DND-41 (cell line): Measurements from ENCODE around the gene MBP.

Source experiments
- ATAC-seq: fragments of 200-7000 bp; cut with Tn5 transposase; 3 replicates; pipeline ENCODE4 v1.9.1; 2021; ENCODE audit warnings: low read depth; ENCODE audit not compliant: insufficient read depth
- DNase-seq: peaks from one replicate; pipeline ENCODE4 v3.0.0-alpha.2; 2020
- H2AFZ ChIP-seq: 2 replicates; pipeline ENCODE4 v1.6.0; 2012; ENCODE audit warnings: low read depth, low read length
- H3K27ac ChIP-seq: 2 replicates; pipeline ENCODE4 v1.5.1; 2012; ENCODE audit warnings: low read length, inconsistent platforms
- H3K27me3 ChIP-seq: fragments of 200-600 bp; sonication (generic); 2 replicates; pipeline ENCODE4 v1.6.0; 2012; ENCODE audit warnings: low read length, mild to moderate bottlenecking, inconsistent platforms; ENCODE audit not compliant: insufficient read depth, poor library complexity
- H3K36me3 ChIP-seq: 2 replicates; pipeline ENCODE4 v1.5.1; 2012; ENCODE audit warnings: low read length, inconsistent platforms; ENCODE audit not compliant: insufficient read depth
- H3K4me1 ChIP-seq: 2 replicates; pipeline ENCODE4 v1.5.1; 2012; ENCODE audit warnings: mild to moderate bottlenecking, low read length; ENCODE audit not compliant: insufficient read depth
- H3K4me2 ChIP-seq: 2 replicates; pipeline ENCODE4 v1.6.0; 2012; ENCODE audit warnings: mild to moderate bottlenecking, moderate library complexity, low read length, inconsistent platforms; ENCODE audit not compliant: insufficient read depth
- H3K4me3 ChIP-seq, 2 experiments: fragments of 200-600 bp in 1 of 2; shearing (Covaris generic) in 1 of 2; 2 replicates each; pipeline ENCODE4 v1.5.1; 2012 to 2016; ENCODE audit warnings: inconsistent platforms in 2 of 2, low read length in 2 of 2, mild to moderate bottlenecking in 2 of 2, low read depth in 1 of 2, moderate library complexity in 1 of 2
- H3K79me2 ChIP-seq: 2 replicates; pipeline ENCODE4 v1.6.0; 2012; ENCODE audit warnings: low read length, inconsistent platforms; ENCODE audit not compliant: insufficient read depth
- H3K9ac ChIP-seq: 2 replicates; pipeline ENCODE4 v1.6.0; 2012; ENCODE audit warnings: low read depth, mild to moderate bottlenecking, inconsistent platforms, low read length, moderate library complexity
- H3K9me3 ChIP-seq: 2 replicates; pipeline ENCODE4 v1.5.1; 2012; ENCODE audit warnings: low read length, moderate library complexity, mild to moderate bottlenecking, inconsistent platforms; ENCODE audit not compliant: insufficient read depth, severe bottlenecking
- H4K20me1 ChIP-seq: 2 replicates; pipeline ENCODE4 v1.6.0; 2012; ENCODE audit warnings: low read length; ENCODE audit not compliant: insufficient read depth
- EZH2 ChIP-seq: IDR thresholded peaks from 3 replicates; pipeline ENCODE4 v1.6.1; 2012; ENCODE audit warnings: borderline replicate concordance, low read depth, mild to moderate bottlenecking, moderate library complexity, low read length, inconsistent platforms; ENCODE audit not compliant: severe bottlenecking
- TF ChIP-seq, protein P1 (sequence below): IDR thresholded peaks from 2 replicates; pipeline ENCODE4 v1.5.1; 2012; ENCODE audit warnings: borderline replicate concordance, low read length, moderate library complexity, mild to moderate bottlenecking; ENCODE audit not compliant: poor library complexity, severe bottlenecking; ENCODE audit errors: extremely low read depth

Gene MBP

DNA sequence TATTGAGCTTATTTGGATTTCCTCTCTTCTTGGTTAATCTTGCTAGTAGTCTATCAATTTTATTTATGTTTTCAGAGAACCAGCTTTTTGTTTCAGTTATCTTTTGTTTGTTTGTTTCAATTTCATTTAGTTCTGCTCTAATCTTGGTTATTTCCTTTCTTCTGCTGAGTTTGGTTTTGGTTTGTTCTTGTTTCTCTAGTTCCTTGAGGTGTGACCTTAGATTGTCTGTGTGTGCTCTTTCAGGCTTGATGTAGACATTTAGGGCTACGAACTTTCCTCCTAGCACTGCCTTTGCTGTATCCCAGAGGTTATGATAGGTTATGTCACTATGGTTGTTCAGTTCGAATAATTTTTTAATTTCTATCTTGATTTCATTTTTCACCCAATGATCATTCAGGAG lies 168.6 kb downstream of the MBP start:
- Histone ChIP-seq H3K27me3 (no peaks in the 10 kb centered on the region), H3K4me1 (no peaks in the 10 kb centered on the region), H2AFZ (no peak overlapping the region), H3K4me2 (no peak overlapping the region), H3K9ac (no peak overlapping the region), H3K9me3 (no peaks in the 10 kb centered on the region), H4K20me1 (no peaks in the 10 kb centered on the region), H3K4me3 (no peak overlapping the region), H3K36me3 (peaks cover 70% of the 10 kb centered on the region), H3K79me2 (peaks cover 22% of the 10 kb centered on the region), H3K27ac (no peak overlapping the region)
- no peak for TF ChIP-seq EZH2
- TF ChIP-seq, protein P1, sequence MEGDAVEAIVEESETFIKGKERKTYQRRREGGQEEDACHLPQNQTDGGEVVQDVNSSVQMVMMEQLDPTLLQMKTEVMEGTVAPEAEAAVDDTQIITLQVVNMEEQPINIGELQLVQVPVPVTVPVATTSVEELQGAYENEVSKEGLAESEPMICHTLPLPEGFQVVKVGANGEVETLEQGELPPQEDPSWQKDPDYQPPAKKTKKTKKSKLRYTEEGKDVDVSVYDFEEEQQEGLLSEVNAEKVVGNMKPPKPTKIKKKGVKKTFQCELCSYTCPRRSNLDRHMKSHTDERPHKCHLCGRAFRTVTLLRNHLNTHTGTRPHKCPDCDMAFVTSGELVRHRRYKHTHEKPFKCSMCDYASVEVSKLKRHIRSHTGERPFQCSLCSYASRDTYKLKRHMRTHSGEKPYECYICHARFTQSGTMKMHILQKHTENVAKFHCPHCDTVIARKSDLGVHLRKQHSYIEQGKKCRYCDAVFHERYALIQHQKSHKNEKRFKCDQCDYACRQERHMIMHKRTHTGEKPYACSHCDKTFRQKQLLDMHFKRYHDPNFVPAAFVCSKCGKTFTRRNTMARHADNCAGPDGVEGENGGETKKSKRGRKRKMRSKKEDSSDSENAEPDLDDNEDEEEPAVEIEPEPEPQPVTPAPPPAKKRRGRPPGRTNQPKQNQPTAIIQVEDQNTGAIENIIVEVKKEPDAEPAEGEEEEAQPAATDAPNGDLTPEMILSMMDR: no peak
- no peak for ATAC-seq
- DNase-seq: no peak

DNA sequence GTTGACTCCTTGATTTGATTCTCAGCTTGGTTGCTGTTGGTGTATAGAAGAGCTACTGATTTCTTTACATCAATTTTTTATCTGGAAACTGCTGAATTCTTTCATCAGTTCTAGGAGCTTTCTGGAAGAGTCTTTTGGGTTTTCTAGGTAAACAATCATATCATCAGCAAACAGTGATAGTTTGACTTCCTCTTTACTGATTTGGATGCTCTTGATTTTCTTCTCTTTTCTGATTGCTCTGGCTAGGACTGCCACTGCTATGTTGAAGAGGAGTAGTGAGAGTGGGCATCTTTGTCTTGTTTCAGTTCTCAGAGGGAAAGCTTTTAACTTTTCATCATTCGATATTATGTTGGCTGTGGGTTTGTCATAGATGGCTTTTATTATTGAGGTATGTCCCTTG lies 169.7 kb downstream of the MBP start:
- Histone ChIP-seq H3K27ac (no peak overlapping the region), H4K20me1 (no peaks in the 10 kb centered on the region), H3K4me2 (no peak overlapping the region), H2AFZ (no peak overlapping the region), H3K79me2 (peaks cover 22% of the 10 kb centered on the region), H3K4me1 (no peaks in the 10 kb centered on the region), H3K9ac (no peak overlapping the region), H3K27me3 (no peaks in the 10 kb centered on the region), H3K9me3 (no peaks in the 10 kb centered on the region), H3K36me3 (peaks cover 70% of the 10 kb centered on the region), H3K4me3 (no peak overlapping the region)
- DNase-seq: no peak
- no peak for ATAC-seq
- TF ChIP-seq, protein P1: no peak
- TF ChIP-seq EZH2: no peak

DNA sequence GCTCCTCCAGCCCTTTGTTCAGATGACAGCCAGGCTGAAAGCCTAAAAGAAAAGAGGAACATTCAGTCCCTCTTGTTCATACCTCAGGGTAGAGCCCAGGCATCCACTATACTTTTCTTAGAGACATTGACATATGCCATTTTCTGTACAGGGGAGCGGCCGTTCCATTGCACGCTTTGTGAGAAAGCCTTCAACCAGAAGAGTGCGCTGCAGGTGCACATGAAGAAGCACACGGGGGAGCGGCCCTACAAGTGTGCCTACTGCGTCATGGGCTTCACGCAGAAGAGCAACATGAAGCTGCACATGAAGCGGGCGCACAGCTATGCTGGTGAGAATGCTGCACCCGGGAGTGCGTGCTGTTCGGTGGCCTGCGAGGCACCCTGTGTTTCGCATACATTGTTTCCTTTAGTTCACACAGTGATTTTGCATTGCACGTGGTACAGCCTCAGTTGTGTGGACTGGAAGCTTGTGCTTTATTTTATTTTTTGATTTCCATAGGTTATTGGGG lies 172.0 kb downstream of the MBP start:
- no peak for TF ChIP-seq EZH2
- TF ChIP-seq, protein P1: peak; percentile 22
- Histone ChIP-seq H4K20me1 (no peaks in the 10 kb centered on the region; the same call in 1 of the 2 replicates), H2AFZ (no peak overlapping the region), H3K4me1 (no peaks in the 10 kb centered on the region), H3K9ac (no peak overlapping the region), H3K79me2 (peaks cover 10% of the 10 kb centered on the region), H3K9me3 (no peaks in the 10 kb centered on the region), H3K27ac (no peak overlapping the region), H3K27me3 (no peaks in the 10 kb centered on the region), H3K4me3 (no peak overlapping the region), H3K4me2 (no peak overlapping the region), H3K36me3 (peaks cover 73% of the 10 kb centered on the region)
- DNase-seq (no peak), ATAC-seq (peak; percentile 42; the same call in 2 of the 3 replicates)
